Body of pancreas (tissue), 4 donors: ENCODE results near the gene RPL35A.

Source experiments
- POLR2A ChIP-seq, 3 donors: fragments of 450-650 bp; IDR thresholded peaks; one replicate each; pipeline ENCODE4 v1.6.1; 2016; ENCODE audit warnings: antibody characterized with exemption in 3 of 3, mild to moderate bottlenecking in 2 of 3
- TF ChIP-seq, protein P1 (sequence below), 7 experiments: fragments of 450-650 bp in 4 of 7; fragments of 200-600 bp in 3 of 7; sonication (generic) in 3 of 7; IDR thresholded peaks; one replicate each; pipeline ENCODE4 v1.5.1; 2016 to 2019; ENCODE audit warnings: antibody characterized with exemption in 7 of 7

- TF ChIP-seq, protein P1, sequence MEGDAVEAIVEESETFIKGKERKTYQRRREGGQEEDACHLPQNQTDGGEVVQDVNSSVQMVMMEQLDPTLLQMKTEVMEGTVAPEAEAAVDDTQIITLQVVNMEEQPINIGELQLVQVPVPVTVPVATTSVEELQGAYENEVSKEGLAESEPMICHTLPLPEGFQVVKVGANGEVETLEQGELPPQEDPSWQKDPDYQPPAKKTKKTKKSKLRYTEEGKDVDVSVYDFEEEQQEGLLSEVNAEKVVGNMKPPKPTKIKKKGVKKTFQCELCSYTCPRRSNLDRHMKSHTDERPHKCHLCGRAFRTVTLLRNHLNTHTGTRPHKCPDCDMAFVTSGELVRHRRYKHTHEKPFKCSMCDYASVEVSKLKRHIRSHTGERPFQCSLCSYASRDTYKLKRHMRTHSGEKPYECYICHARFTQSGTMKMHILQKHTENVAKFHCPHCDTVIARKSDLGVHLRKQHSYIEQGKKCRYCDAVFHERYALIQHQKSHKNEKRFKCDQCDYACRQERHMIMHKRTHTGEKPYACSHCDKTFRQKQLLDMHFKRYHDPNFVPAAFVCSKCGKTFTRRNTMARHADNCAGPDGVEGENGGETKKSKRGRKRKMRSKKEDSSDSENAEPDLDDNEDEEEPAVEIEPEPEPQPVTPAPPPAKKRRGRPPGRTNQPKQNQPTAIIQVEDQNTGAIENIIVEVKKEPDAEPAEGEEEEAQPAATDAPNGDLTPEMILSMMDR (IDR thresholded peaks at IDR 0.05) = no peak
- no peak for TF ChIP-seq POLR2A (IDR thresholded peaks at IDR 0.05)
These were observed 44.7 kb downstream of the RPL35A start for GRCh38 chr3:197994736-197995135.
